ENCODE measurements around the gene NKAIN2. TPM values are rescaled to one million over a fixed set of nuclear protein-coding genes. Genes with fewer than 3 reads are reported as not detected.
A peak's percentile ranks its signal among the peaks of the same experiment; 100 is the strongest.

The NKAIN2 gene
- total RNA-seq, 4 donors from 2014 or later: 0.31 to 0.58 (median 0.39) TPM; not detected in 1

DNA sequence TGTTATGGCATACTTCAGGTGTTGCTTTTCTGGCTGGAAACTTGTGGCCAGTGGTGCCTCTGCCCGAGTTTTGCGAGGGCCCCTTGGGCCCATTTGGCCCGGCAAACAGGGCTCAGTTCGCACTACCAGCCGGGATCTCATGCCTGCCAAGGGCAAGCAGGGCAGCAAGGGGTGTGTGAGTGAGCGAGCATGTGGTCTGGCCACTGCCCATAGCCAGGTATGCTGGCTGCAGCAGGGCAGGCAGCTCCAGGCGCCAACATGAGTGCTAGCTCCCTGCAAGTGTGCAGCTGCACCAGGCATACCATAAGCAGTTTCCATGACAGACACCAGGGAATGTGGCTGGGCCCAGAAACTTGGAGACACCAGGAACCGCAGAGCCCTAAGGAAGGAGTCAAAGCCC lies 389.5 kb downstream of the NKAIN2 start:
- no peaks in the 10 kb centered on the region for H3K9me3 ChIP-seq
- no peak overlapping the region for H3K27ac ChIP-seq
- no peak overlapping the region for H3K4me3 ChIP-seq
- no peaks in the 10 kb centered on the region for H3K36me3 ChIP-seq
- TF ChIP-seq, protein P1, sequence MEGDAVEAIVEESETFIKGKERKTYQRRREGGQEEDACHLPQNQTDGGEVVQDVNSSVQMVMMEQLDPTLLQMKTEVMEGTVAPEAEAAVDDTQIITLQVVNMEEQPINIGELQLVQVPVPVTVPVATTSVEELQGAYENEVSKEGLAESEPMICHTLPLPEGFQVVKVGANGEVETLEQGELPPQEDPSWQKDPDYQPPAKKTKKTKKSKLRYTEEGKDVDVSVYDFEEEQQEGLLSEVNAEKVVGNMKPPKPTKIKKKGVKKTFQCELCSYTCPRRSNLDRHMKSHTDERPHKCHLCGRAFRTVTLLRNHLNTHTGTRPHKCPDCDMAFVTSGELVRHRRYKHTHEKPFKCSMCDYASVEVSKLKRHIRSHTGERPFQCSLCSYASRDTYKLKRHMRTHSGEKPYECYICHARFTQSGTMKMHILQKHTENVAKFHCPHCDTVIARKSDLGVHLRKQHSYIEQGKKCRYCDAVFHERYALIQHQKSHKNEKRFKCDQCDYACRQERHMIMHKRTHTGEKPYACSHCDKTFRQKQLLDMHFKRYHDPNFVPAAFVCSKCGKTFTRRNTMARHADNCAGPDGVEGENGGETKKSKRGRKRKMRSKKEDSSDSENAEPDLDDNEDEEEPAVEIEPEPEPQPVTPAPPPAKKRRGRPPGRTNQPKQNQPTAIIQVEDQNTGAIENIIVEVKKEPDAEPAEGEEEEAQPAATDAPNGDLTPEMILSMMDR (IDR thresholded peaks at IDR 0.05 in 4 of 5, conservative IDR thresholded peaks at IDR 0.05 in 1 of 5): no peak
- no peak for TF ChIP-seq POLR2A (IDR thresholded peaks at IDR 0.05)
- in situ Hi-C loops (cut with MboI; ENCODE audit: low sequenced_read_pairs in 4 of 4): no loop called here
- DNase-seq: no peak
- ATAC-seq: no peak
- H3K4me1 ChIP-seq: no peaks in the 10 kb centered on the region
- intact Hi-C loops (cut with DNase I; ENCODE audit: low total_unique reads): no loop called here
- no peaks in the 10 kb centered on the region for H3K27me3 ChIP-seq

DNA sequence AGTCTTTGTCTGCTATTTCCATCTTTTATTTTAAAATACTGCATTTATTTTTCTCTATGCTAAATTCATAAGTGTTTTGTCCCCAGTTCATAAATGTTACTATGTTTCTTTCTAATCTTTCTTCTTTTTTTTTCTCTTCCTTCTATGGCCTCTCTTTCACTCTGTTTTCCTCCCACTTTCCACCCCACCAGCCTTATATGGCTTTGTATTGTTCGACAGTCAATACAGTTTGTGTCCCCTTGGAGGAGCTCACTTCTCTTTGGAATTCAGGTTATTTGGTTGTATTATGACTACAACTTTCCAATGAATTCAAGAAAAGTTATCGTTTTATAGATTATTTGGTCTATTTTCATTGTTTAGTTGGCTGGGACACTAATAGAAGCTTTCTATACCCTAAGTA lies 393.5 kb downstream of the NKAIN2 start:
- no peak for DNase-seq
- Histone ChIP-seq H3K27ac (no peak overlapping the region), H3K27me3 (no peaks in the 10 kb centered on the region), H3K4me3 (no peak overlapping the region), H3K4me1 (no peaks in the 10 kb centered on the region), H3K9me3 (no peaks in the 10 kb centered on the region), H3K36me3 (no peaks in the 10 kb centered on the region)
- in situ Hi-C loops (cut with MboI; ENCODE audit: low sequenced_read_pairs in 4 of 4): no loop called here
- no peak for TF ChIP-seq POLR2A (IDR thresholded peaks at IDR 0.05)
- TF ChIP-seq, protein P1 (IDR thresholded peaks at IDR 0.05 in 4 of 5, conservative IDR thresholded peaks at IDR 0.05 in 1 of 5): no peak
- ATAC-seq: no peak
- intact Hi-C loops (cut with DNase I; ENCODE audit: low total_unique reads): no loop called here

DNA sequence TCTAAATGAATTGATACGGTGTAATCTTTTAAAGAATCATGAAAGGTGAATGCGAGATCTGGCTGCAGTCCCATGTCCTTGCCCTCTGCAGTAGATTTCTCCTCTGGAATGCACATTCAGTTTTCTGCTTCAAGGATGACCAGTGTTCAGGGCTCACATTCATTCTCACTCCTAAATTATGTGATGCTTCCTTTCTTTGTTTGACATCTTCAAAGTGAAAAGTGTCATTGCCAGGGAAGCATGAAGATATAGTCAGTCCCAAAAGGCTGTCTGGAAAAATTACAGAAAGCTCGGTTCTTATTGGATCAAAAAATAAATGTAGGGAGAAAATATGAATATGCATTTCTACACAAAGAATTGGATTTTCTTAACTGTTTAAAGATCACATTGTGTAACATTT lies 395.6 kb downstream of the NKAIN2 start:
- Histone ChIP-seq H3K36me3 (no peaks in the 10 kb centered on the region), H3K27me3 (no peaks in the 10 kb centered on the region), H3K27ac (no peak overlapping the region), H3K4me3 (no peak overlapping the region), H3K9me3 (no peaks in the 10 kb centered on the region), H3K4me1 (no peaks in the 10 kb centered on the region)
- in situ Hi-C loops (cut with MboI; ENCODE audit: low sequenced_read_pairs in 4 of 4): no loop called here
- TF ChIP-seq POLR2A (IDR thresholded peaks at IDR 0.05): no peak
- TF ChIP-seq, protein P1 (IDR thresholded peaks at IDR 0.05 in 4 of 5, conservative IDR thresholded peaks at IDR 0.05 in 1 of 5): no peak
- no peak for DNase-seq
- intact Hi-C loops (cut with DNase I; ENCODE audit: low total_unique reads): no loop called here
- ATAC-seq: no peak

DNA sequence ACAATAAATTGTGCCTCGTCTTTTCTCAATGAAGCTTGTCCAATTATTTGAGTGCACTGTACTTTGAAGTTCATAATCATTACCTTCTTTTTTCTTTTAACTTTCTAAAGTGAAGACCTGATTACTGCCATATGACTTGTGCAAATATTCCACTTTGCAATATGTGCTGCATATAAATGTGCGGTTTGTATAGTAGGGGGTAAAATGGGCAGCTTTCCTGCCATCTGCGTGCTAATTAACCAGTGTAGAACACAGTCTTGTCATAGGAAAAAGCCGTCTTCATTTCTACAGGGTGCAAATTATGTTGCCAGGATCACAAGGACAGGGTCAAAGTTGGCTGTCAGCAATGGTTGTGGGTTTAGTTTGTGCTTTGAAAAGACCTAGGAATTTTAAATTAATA lies 397.0 kb downstream of the NKAIN2 start:
- DNase-seq (no peak), ATAC-seq (no peak)
- TF ChIP-seq POLR2A (IDR thresholded peaks at IDR 0.05): no peak
- TF ChIP-seq, protein P1 (IDR thresholded peaks at IDR 0.05 in 4 of 5, conservative IDR thresholded peaks at IDR 0.05 in 1 of 5): no peak
- Histone ChIP-seq H3K4me3 (no peak overlapping the region), H3K36me3 (no peaks in the 10 kb centered on the region), H3K27ac (no peak overlapping the region), H3K9me3 (no peaks in the 10 kb centered on the region), H3K4me1 (no peaks in the 10 kb centered on the region), H3K27me3 (no peaks in the 10 kb centered on the region)
- intact Hi-C loops (cut with DNase I; ENCODE audit: low total_unique reads): no loop called here
- in situ Hi-C loops (cut with MboI; ENCODE audit: low sequenced_read_pairs in 4 of 4): no loop called here

DNA sequence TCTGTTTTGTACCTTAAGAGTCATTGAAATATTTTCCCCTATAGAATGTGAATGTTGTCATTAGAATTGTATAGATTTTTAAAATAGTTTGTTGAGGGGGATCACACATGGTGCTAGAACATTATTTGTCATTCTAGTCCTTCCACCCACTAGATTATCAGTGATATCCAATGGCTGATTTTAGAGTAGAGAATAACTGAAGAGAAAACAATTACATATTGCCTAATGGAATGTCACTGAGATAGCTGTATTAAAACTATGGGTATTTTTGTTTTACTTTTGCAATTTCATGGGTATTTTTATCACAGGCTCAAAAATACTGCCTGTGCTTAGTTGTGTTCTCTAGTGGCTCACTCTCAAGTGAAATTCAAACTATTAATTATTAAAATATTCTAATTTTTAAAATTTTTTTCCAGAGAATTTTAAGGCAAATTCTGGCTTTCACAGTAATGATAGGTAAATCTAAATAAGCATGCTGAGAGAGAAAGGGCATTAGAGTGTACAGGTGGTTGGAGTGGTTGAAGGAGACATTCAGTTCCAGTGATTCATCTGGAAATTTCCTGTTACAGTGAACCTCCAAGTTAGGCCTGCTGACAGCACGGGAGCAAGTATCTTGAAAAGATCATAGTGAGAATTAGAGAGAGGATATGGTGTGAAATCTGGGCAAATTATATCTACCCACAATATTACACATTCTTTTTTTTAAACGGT lies 399.6 kb downstream of the NKAIN2 start:
- H3K9me3 ChIP-seq: no peaks in the 10 kb centered on the region
- H3K36me3 ChIP-seq: no peaks in the 10 kb centered on the region
- in situ Hi-C loops (cut with MboI; ENCODE audit: low sequenced_read_pairs in 4 of 4) (no loop called here), intact Hi-C loops (cut with DNase I; ENCODE audit: low total_unique reads) (no loop called here)
- TF ChIP-seq POLR2A (IDR thresholded peaks at IDR 0.05): no peak
- TF ChIP-seq, protein P1 (IDR thresholded peaks at IDR 0.05 in 4 of 5, conservative IDR thresholded peaks at IDR 0.05 in 1 of 5): no peak
- H3K4me3 ChIP-seq: no peak overlapping the region
- H3K27ac ChIP-seq: peak overlapping the region in 3 of 4 donors; percentile 22 to 67 (median 36)
- no peaks in the 10 kb centered on the region for H3K27me3 ChIP-seq
- DNase-seq (peak; percentile 5 to 15), ATAC-seq (peak; percentile 98)
- no peaks in the 10 kb centered on the region for H3K4me1 ChIP-seq
